Effector CD4-positive, alpha-beta T cell (primary cell): ENCODE measurements around the gene FAM149A.

Experiments
- DNase-seq: peaks from one replicate; pipeline ENCODE4 v3.0.0-alpha.2; 2020

Gene FAM149A

GRCh38 chr4:186159613-186160012 lies 55.1 kb downstream of the FAM149A start:
- DNase-seq: no peak

GRCh38 chr4:186161138-186161537 lies 56.6 kb downstream of the FAM149A start:
- no peak for DNase-seq

GRCh38 chr4:186166852-186167512 lies 62.5 kb downstream of the FAM149A start:
- no peak for DNase-seq

- DNase-seq: no peak
Observed at GRCh38 chr4:186167605-186168004, 63.1 kb downstream of the FAM149A start.

- no peak for DNase-seq
Observed at GRCh38 chr4:186168750-186169149, 64.2 kb downstream of the FAM149A start.

GRCh38 chr4:186169333-186169944 lies 64.9 kb downstream of the FAM149A start:
- no peak for DNase-seq

GRCh38 chr4:186169945-186170802 lies 65.7 kb downstream of the FAM149A start:
- no peak for DNase-seq

GRCh38 chr4:186170966-186171365 lies 66.5 kb downstream of the FAM149A start:
- no peak for DNase-seq

GRCh38 chr4:186172546-186172945 lies 68.0 kb downstream of the FAM149A start:
- DNase-seq: no peak

- DNase-seq: no peak
Observed at GRCh38 chr4:186188107-186188506, 83.6 kb downstream of the FAM149A start.

GRCh38 chr4:186189656-186190055 lies 85.2 kb downstream of the FAM149A start:
- DNase-seq: no peak

- peak; percentile 30 for DNase-seq
Observed at GRCh38 chr4:186190581-186191199, 86.2 kb downstream of the FAM149A start.

- peak; percentile 71 for DNase-seq
Observed at GRCh38 chr4:186191200-186192065, 86.9 kb downstream of the FAM149A start, which contains the start of gene CYP4V2. Gene CYP4V2 (plus strand): TSS chr4:186191567. CDS start chr4:186191824, 257 bp downstream.

- DNase-seq: peak; percentile 9
Observed at GRCh38 chr4:186192066-186192612, 87.6 kb downstream of the FAM149A start.

GRCh38 chr4:186193851-186194250 lies 89.3 kb downstream of the FAM149A start:
- DNase-seq: no peak

GRCh38 chr4:186196063-186196462 lies 91.6 kb downstream of the FAM149A start:
- DNase-seq: no peak

- no peak for DNase-seq
Observed at GRCh38 chr4:186200516-186200915, 96.0 kb downstream of the FAM149A start.

GRCh38 chr4:186201010-186201409 lies 96.5 kb downstream of the FAM149A start:
- no peak for DNase-seq

- peak; percentile 34 for DNase-seq
Observed at GRCh38 chr4:186201535-186202230, 97.2 kb downstream of the FAM149A start.

- no peak for DNase-seq
Observed at GRCh38 chr4:186202490-186203140, 98.1 kb downstream of the FAM149A start.

GRCh38 chr4:186203406-186203805 lies 98.9 kb downstream of the FAM149A start:
- no peak for DNase-seq
